GM23248 (cell line): ENCODE data around the gene WASF2.

Experiments
- EZH2 ChIP-seq: fragments of 200-600 bp; sonication (generic); IDR thresholded peaks from 2 replicates; pipeline ENCODE4 v1.6.1; 2018; ENCODE audit warnings: antibody characterized with exemption, mild to moderate bottlenecking; ENCODE audit not compliant: insufficient read depth, poor library complexity, severe bottlenecking
- EZH2phosphoT487 ChIP-seq: fragments of 200-600 bp; sonication (generic); IDR thresholded peaks from 2 replicates; pipeline ENCODE4 v1.6.1; 2018; ENCODE audit warnings: antibody characterized with exemption, moderate library complexity, mild to moderate bottlenecking, low read depth; ENCODE audit not compliant: insufficient read depth

GRCh38 chr1:27523337-27524020, 33.5 kb upstream of the WASF2 start:
- no peak for TF ChIP-seq EZH2phosphoT487
- no peak for TF ChIP-seq EZH2
